Neuronal stem cell (in vitro differentiated cells): ENCODE measurements around the gene TLX2.

Experiments
- DNase-seq: peaks from one replicate; pipeline ENCODE4 v3.0.0-alpha.2; 2013; ENCODE audit warnings: low spot score
- H2AFZ ChIP-seq: one replicate; pipeline ENCODE4 v1.6.1; 2013; ENCODE audit warnings: mild to moderate bottlenecking, low read length, inconsistent platforms
- H2AK5ac ChIP-seq: 2 replicates; pipeline ENCODE4 v1.6.1; 2013; ENCODE audit warnings: low read depth, mild to moderate bottlenecking, inconsistent platforms, low read length, moderate library complexity, mixed read lengths
- H2BK120ac ChIP-seq: 2 replicates; pipeline ENCODE4 v1.6.1; 2013; ENCODE audit warnings: low read depth, mild to moderate bottlenecking, inconsistent platforms, low read length, moderate library complexity, mixed read lengths
- H2BK12ac ChIP-seq: one replicate; pipeline ENCODE4 v1.6.1; 2013; ENCODE audit warnings: low read length, inconsistent platforms
- H2BK15ac ChIP-seq: 2 replicates; pipeline ENCODE4 v1.6.1; 2013; ENCODE audit warnings: mild to moderate bottlenecking, low read length, inconsistent platforms, mixed read lengths
- H2BK5ac ChIP-seq: one replicate; pipeline ENCODE4 v1.6.1; 2013; ENCODE audit warnings: inconsistent platforms, mild to moderate bottlenecking, low read length, moderate library complexity
- H3K14ac ChIP-seq: one replicate; pipeline ENCODE4 v1.6.1; 2013; ENCODE audit warnings: low read length, inconsistent platforms
- H3K18ac ChIP-seq: 2 replicates; pipeline ENCODE4 v1.6.1; 2013; ENCODE audit warnings: low read length, inconsistent platforms
- H3K23ac ChIP-seq: 2 replicates; pipeline ENCODE4 v1.6.1; 2013; ENCODE audit warnings: low read depth, mild to moderate bottlenecking, mixed read lengths, low read length, inconsistent platforms; ENCODE audit not compliant: poor library complexity
- H3K27ac ChIP-seq: replicated peaks from 3 replicates; pipeline ENCODE4 v1.5.1; 2013; ENCODE audit warnings: low read length, inconsistent platforms
- H3K27me3 ChIP-seq, 3 experiments: 2 replicates each; pipeline ENCODE4 v1.6.1; 2013; ENCODE audit warnings: low read length in 3 of 3, mild to moderate bottlenecking in 2 of 3, inconsistent platforms in 1 of 3, low read depth in 1 of 3, mixed read lengths in 1 of 3, moderate library complexity in 1 of 3; ENCODE audit not compliant: control insufficient read depth in 3 of 3, insufficient read depth in 3 of 3
- H3K36me3 ChIP-seq, 2 donors: replicated peaks in 1 of 2; 2 replicates each; pipeline ENCODE4 v1.6.1; 2013; ENCODE audit warnings: low read length in 2 of 2; ENCODE audit not compliant: control insufficient read depth in 2 of 2, insufficient read depth in 2 of 2
- H3K4ac ChIP-seq: 2 replicates; pipeline ENCODE4 v1.6.1; 2013; ENCODE audit warnings: inconsistent platforms, mild to moderate bottlenecking, low read length, moderate library complexity
- H3K4me1 ChIP-seq, 2 donors: 1 replicate in 1 of 2; 2 replicates in 1 of 2; pipeline ENCODE4 v1.6.1; 2013; ENCODE audit warnings: low read length in 2 of 2, low read depth in 1 of 2; ENCODE audit not compliant: control insufficient read depth in 2 of 2, insufficient read depth in 1 of 2
- H3K4me2 ChIP-seq: one replicate; pipeline ENCODE4 v1.6.1; 2013; ENCODE audit warnings: mild to moderate bottlenecking, low read length, inconsistent platforms; ENCODE audit not compliant: insufficient read depth, poor library complexity, severe bottlenecking
- H3K4me3 ChIP-seq, 2 donors: 2 replicates each; pipeline ENCODE4 v1.5.1; 2013; ENCODE audit warnings: low read length in 2 of 2, mild to moderate bottlenecking in 2 of 2, inconsistent platforms in 1 of 2, moderate library complexity in 1 of 2
- H3K79me1 ChIP-seq: one replicate; pipeline ENCODE4 v1.6.1; 2013; ENCODE audit warnings: low read depth, mild to moderate bottlenecking, inconsistent platforms, low read length, moderate library complexity
- H3K9ac ChIP-seq: one replicate; pipeline ENCODE4 v1.6.1; 2013; ENCODE audit warnings: mild to moderate bottlenecking, low read depth, low read length, inconsistent platforms; ENCODE audit not compliant: poor library complexity
- H3K9me3 ChIP-seq, 2 donors: replicated peaks in 1 of 2; 2 replicates each; pipeline versions ENCODE3 to v1.6.1; 2013; ENCODE audit warnings: low read length in 2 of 2, mild to moderate bottlenecking in 2 of 2, inconsistent platforms in 1 of 2, low read depth in 1 of 2, mixed read lengths in 1 of 2, moderate library complexity in 1 of 2; ENCODE audit not compliant: control insufficient read depth in 2 of 2, insufficient read depth in 1 of 2
- H4K8ac ChIP-seq: one replicate; pipeline ENCODE4 v1.6.1; 2013; ENCODE audit warnings: low read depth, mild to moderate bottlenecking, inconsistent platforms, low read length, moderate library complexity
- H4K91ac ChIP-seq: one replicate; pipeline ENCODE4 v1.6.1; 2013; ENCODE audit warnings: low read length, low read depth, mild to moderate bottlenecking, inconsistent platforms; ENCODE audit not compliant: poor library complexity
- WGBS, 2 donors: extraction: QIAGEN DNeasy Blood & Tissue Kit; methylation state at CpG; one replicate each; pipeline ENCODE4 v1.1.7; 2013; ENCODE audit warnings: missing lambda C conversion rate in 2 of 2, mixed read lengths in 1 of 2; ENCODE audit not compliant: insufficient read length in 2 of 2, insufficient replicate concordance in 1 of 2; ENCODE audit errors: extremely low coverage in 2 of 2; 5-methylcytosine and 5-hydroxymethylcytosine counted together

The TLX2 gene

GRCh38 chr2:74535440-74535965 is 21.3 kb downstream of the TLX2 start:
- no peaks in the 10 kb centered on the region for H3K9me3 ChIP-seq
- H2AK5ac ChIP-seq, result no peak overlapping the region
- H2BK15ac ChIP-seq, result no peak overlapping the region
- no peak overlapping the region for H3K4me3 ChIP-seq
- no peak overlapping the region for H2BK5ac ChIP-seq
- peaks cover 15 to 51% of the 10 kb centered on the region in 2 donors for H3K36me3 ChIP-seq
- peaks cover 4 to 9% of the 10 kb centered on the region in 2 donors for H3K4me1 ChIP-seq
- H2AFZ ChIP-seq, result no peak overlapping the region
- no peak overlapping the region for H3K18ac ChIP-seq
- H3K79me1 ChIP-seq, result no peaks in the 10 kb centered on the region
- no peak overlapping the region for H3K4me2 ChIP-seq
- H3K9ac ChIP-seq, result no peak overlapping the region
- no peak overlapping the region for H2BK12ac ChIP-seq
- WGBS, 2 donors, result no CpG with 5 or more reads among the region's 10 CpGs
- no peaks in the 10 kb centered on the region for H3K27me3 ChIP-seq
- no peak overlapping the region for H4K91ac ChIP-seq
- H3K27ac ChIP-seq, result no peak overlapping the region
- DNase-seq, result no peak
- H3K14ac ChIP-seq, result no peak overlapping the region
- no peak overlapping the region for H4K8ac ChIP-seq
- H3K4ac ChIP-seq, result no peak overlapping the region
- no peak overlapping the region for H3K23ac ChIP-seq
- H2BK120ac ChIP-seq, result no peak overlapping the region

- Histone ChIP-seq H3K36me3 (peaks cover 14 to 48% of the 10 kb centered on the region in 2 donors), H2BK12ac (no peak overlapping the region), H2AK5ac (no peak overlapping the region), H3K79me1 (no peaks in the 10 kb centered on the region), H3K9ac (no peak overlapping the region), H2BK15ac (no peak overlapping the region), H4K91ac (no peak overlapping the region), H3K9me3 (no peaks in the 10 kb centered on the region), H2BK120ac (no peak overlapping the region), H2AFZ (no peak overlapping the region), H3K27me3 (no peaks in the 10 kb centered on the region), H3K14ac (no peak overlapping the region), H3K27ac (no peak overlapping the region), H3K4ac (no peak overlapping the region), H3K4me2 (no peak overlapping the region), H4K8ac (peak overlapping the region; percentile 21), H3K18ac (no peak overlapping the region), H2BK5ac (peak overlapping the region; percentile 32), H3K23ac (no peak overlapping the region), H3K4me3 (no peak overlapping the region), H3K4me1 (peaks cover 0 to 1% of the 10 kb centered on the region in 2 donors)
- WGBS, 2 donors, result no CpG with 5 or more reads among the region's 23 CpGs
- DNase-seq, result no peak
Observed at GRCh38 chr2:74536166-74536950, 22.1 kb downstream of the TLX2 start.

GRCh38 chr2:74537140-74537539 is 22.9 kb downstream of the TLX2 start:
- H2BK120ac ChIP-seq, result no peak overlapping the region
- H3K4ac ChIP-seq, result no peak overlapping the region
- no peak overlapping the region for H3K14ac ChIP-seq
- DNase-seq, result no peak
- H4K8ac ChIP-seq, result no peak overlapping the region
- no peaks in the 10 kb centered on the region for H3K9me3 ChIP-seq
- H3K4me1 ChIP-seq, result no peaks in the 10 kb centered on the region
- H2BK15ac ChIP-seq, result no peak overlapping the region
- H2AK5ac ChIP-seq, result no peak overlapping the region
- no peak overlapping the region for H3K4me3 ChIP-seq
- H3K23ac ChIP-seq, result no peak overlapping the region
- no peak overlapping the region for H2BK12ac ChIP-seq
- no CpG with 5 or more reads among the region's 4 CpGs for WGBS, 2 donors
- H2AFZ ChIP-seq, result no peak overlapping the region
- H3K27me3 ChIP-seq, result no peaks in the 10 kb centered on the region
- no peak overlapping the region for H3K18ac ChIP-seq
- no peak overlapping the region for H3K4me2 ChIP-seq
- H3K36me3 ChIP-seq, result peaks cover 11 to 44% of the 10 kb centered on the region in 2 donors
- no peak overlapping the region for H3K9ac ChIP-seq
- no peak overlapping the region for H4K91ac ChIP-seq
- H3K79me1 ChIP-seq, result no peaks in the 10 kb centered on the region
- H2BK5ac ChIP-seq, result no peak overlapping the region
- no peak overlapping the region for H3K27ac ChIP-seq

GRCh38 chr2:74538881-74539339 is 24.7 kb downstream of the TLX2 start:
- WGBS, 2 donors, result no CpG with 5 or more reads among the region's 7 CpGs
- Histone ChIP-seq H3K36me3 (peaks cover 3 to 26% of the 10 kb centered on the region in 2 donors), H4K91ac (no peak overlapping the region), H3K4ac (no peak overlapping the region), H3K18ac (no peak overlapping the region), H2BK120ac (no peak overlapping the region), H3K4me1 (no peaks in the 10 kb centered on the region), H3K4me3 (peak overlapping the region in 1 of 2 donors; percentile 21), H2BK5ac (no peak overlapping the region), H2AK5ac (no peak overlapping the region), H2BK15ac (no peak overlapping the region), H3K14ac (no peak overlapping the region), H3K9me3 (no peaks in the 10 kb centered on the region), H3K23ac (no peak overlapping the region), H3K27ac (no peak overlapping the region), H3K79me1 (no peaks in the 10 kb centered on the region), H4K8ac (no peak overlapping the region), H2AFZ (no peak overlapping the region), H3K27me3 (no peaks in the 10 kb centered on the region), H3K9ac (no peak overlapping the region), H2BK12ac (no peak overlapping the region), H3K4me2 (no peak overlapping the region)
- no peak for DNase-seq
